Kidney (tissue), 14 donors: Measurements from ENCODE around the gene FCRLA. TPM values are rescaled to one million over a fixed set of nuclear protein-coding genes. Genes with fewer than 3 reads are reported as not detected.

ENCODE experiments used
- DNase-seq, 5 donors: peaks; one replicate each; pipeline ENCODE4 v3.0.0-alpha.2; 2013 to 2020
- FAIRE-seq: peaks from 2 replicates; lab custom pipeline; 2012; peaks lifted over from hg19 to GRCh38; lab: Jason Lieb, UNC
- H3K27ac ChIP-seq, 2 donors: one replicate each; pipeline ENCODE4 v1.7.0; 2013; ENCODE audit warnings: low read depth in 2 of 2, low read length in 2 of 2, inconsistent platforms in 1 of 2
- H3K27me3 ChIP-seq: one replicate; pipeline ENCODE4 v1.7.1; 2013; ENCODE audit warnings: low read length, inconsistent platforms; ENCODE audit not compliant: control insufficient read depth, insufficient read depth
- H3K36me3 ChIP-seq, 3 donors: one replicate each; pipeline versions ENCODE4 v1.7.0 to v1.7.1; 2013; ENCODE audit warnings: low read length in 3 of 3, control low read depth in 1 of 3, inconsistent platforms in 1 of 3; ENCODE audit not compliant: insufficient read depth in 3 of 3, control insufficient read depth in 2 of 3
- H3K4me1 ChIP-seq, 3 donors: one replicate each; pipeline versions ENCODE4 v1.7.0 to v1.7.1; 2013; ENCODE audit warnings: low read length in 3 of 3, inconsistent platforms in 1 of 3, low read depth in 1 of 3; ENCODE audit not compliant: control insufficient read depth in 2 of 3, insufficient read depth in 2 of 3
- H3K4me3 ChIP-seq, 3 donors: one replicate each; pipeline versions ENCODE4 v1.7.0 to v1.8.1; 2013; ENCODE audit warnings: low read length in 3 of 3, control low read depth in 1 of 3, inconsistent platforms in 1 of 3
- H3K9ac ChIP-seq, 3 donors: one replicate each; pipeline versions ENCODE4 v1.7.0 to v1.7.1; 2013; ENCODE audit warnings: low read length in 3 of 3, control low read depth in 1 of 3, inconsistent platforms in 1 of 3
- H3K9me3 ChIP-seq, 3 donors: one replicate each; pipeline versions ENCODE4 v1.7.0 to v1.7.1; 2013; ENCODE audit warnings: low read length in 3 of 3, control low read depth in 1 of 3, inconsistent platforms in 1 of 3; ENCODE audit not compliant: control insufficient read depth in 2 of 3, insufficient read depth in 1 of 3
- intact Hi-C: fragments of 100-400 bp; cut with DNase I; formaldehyde crosslinking; loops from one replicate; pipeline ENCODE4 v1.11.1; 2022
- polyA plus RNA-seq: library from polyadenylated mRNA; stranded (reverse); fragments of 350-450 nt; fragmentation: Illumina TruSeq; extraction: RNeasy Lipid Tissue Mini Kit (QIAGEN cat#74804); gene quantifications from one replicate; pipeline ENCODE4 v1.2.3, GENCODE V29; 2014; ENCODE audit warnings: low read depth, low replicate concordance; ENCODE audit not compliant: insufficient read depth
- total RNA-seq: library from RNA; stranded (reverse); fragmentation: NEBNext Ultra II Directional; extraction: Animal tissue kit (Norgen Biotek cat#: 25700); gene quantifications from one replicate; pipeline ENCODE4 v1.2.1, GENCODE V29; 2021
- TF ChIP-seq, protein P1 (sequence below): IDR thresholded peaks from 3 replicates; pipeline ENCODE4 v1.5.1; 2012; ENCODE audit warnings: mild to moderate bottlenecking, moderate library complexity, borderline replicate concordance; ENCODE audit not compliant: insufficient read depth; ENCODE audit errors: extremely low read depth
- donor health status: control.
- donor health status: control.
- donor health status: control.
- donor health status: control.
- donor health status: control.
- donor health status: DM: yes; HTN: yes; CAD: no.
- donor health status: Normal renal cell carcinoma (clear cell type).

Gene FCRLA
- total and polyA plus RNA-seq, 2 donors from 2014 or later, result 1.7 TPM; not detected in 1

DNA sequence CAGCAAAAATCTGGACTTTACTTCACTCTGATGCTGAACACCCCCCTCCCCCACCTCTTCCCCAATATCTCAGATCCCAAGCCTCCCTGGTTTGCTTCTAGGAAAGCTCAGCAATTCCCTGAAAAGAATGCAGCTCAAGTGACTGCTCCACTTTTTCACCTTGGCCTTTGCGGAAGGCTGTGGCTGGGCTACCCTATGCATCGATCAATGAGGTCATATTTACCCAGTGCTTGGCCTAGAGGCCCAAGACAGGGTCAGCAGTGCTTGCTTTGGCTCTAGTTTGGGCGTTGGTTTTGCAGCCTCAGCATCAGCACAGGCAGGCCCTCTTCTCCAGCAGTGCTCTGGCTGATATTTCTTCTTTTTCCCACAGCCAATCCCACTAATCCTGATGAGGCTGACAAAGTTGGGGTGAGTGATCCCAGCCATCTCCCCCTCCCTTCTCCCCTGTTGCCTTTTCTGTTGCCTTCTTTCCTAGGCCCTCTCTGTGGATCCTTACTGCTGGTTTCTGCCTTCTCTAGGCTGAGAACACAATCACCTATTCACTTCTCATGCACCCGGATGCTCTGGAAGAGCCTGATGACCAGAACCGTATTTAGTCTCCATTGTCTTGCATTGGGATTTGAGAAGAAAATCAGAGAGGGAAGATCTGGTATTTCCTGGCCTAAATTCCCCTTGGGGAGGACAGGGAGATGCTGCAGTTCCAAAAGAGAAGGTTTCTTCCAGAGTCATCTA is 29.9 kb upstream of the FCRLA start:
- TF ChIP-seq, protein P1, sequence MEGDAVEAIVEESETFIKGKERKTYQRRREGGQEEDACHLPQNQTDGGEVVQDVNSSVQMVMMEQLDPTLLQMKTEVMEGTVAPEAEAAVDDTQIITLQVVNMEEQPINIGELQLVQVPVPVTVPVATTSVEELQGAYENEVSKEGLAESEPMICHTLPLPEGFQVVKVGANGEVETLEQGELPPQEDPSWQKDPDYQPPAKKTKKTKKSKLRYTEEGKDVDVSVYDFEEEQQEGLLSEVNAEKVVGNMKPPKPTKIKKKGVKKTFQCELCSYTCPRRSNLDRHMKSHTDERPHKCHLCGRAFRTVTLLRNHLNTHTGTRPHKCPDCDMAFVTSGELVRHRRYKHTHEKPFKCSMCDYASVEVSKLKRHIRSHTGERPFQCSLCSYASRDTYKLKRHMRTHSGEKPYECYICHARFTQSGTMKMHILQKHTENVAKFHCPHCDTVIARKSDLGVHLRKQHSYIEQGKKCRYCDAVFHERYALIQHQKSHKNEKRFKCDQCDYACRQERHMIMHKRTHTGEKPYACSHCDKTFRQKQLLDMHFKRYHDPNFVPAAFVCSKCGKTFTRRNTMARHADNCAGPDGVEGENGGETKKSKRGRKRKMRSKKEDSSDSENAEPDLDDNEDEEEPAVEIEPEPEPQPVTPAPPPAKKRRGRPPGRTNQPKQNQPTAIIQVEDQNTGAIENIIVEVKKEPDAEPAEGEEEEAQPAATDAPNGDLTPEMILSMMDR, result no peak
- Histone ChIP-seq H3K9me3 (no peaks in the 10 kb centered on the region), H3K4me3 (no peak overlapping the region), H3K36me3 (no peaks in the 10 kb centered on the region), H3K4me1 (no peaks in the 10 kb centered on the region), H3K27me3 (no peaks in the 10 kb centered on the region), H3K27ac (no peak overlapping the region), H3K9ac (no peak overlapping the region)
- DNase-seq (no peak), FAIRE-seq (no peak)
- intact Hi-C loops, result no loop called here

DNA sequence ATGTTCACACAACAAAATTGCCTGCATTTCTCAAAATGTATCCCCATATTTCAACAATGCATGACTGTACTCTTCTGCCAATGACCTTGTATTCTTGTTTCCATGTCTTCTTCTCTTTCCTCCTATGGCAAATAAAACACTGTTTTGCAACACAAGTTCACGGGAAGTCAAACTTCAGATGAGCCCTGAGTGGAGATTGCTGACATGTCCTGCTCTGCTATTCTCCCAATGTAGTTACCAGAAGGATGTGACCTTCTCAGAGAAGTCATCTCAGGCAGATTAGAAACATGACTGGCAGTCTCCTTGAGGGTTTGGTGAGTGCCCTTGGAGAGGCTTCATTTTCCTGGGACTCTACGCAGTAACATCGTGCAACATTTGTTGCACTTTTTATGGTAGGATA is 28.5 kb upstream of the FCRLA start:
- DNase-seq (no peak), FAIRE-seq (no peak)
- Histone ChIP-seq H3K9me3 (no peaks in the 10 kb centered on the region), H3K27me3 (no peaks in the 10 kb centered on the region), H3K9ac (no peak overlapping the region), H3K4me3 (no peak overlapping the region), H3K27ac (no peak overlapping the region), H3K4me1 (no peaks in the 10 kb centered on the region), H3K36me3 (no peaks in the 10 kb centered on the region)
- intact Hi-C loops, result no loop called here
- TF ChIP-seq, protein P1, result no peak

- no peak for DNase-seq
- H3K9me3 ChIP-seq, result no peaks in the 10 kb centered on the region
- no peak for FAIRE-seq
- no peaks in the 10 kb centered on the region for H3K27me3 ChIP-seq
- intact Hi-C loops, result no loop called here
- H3K4me1 ChIP-seq, result no peaks in the 10 kb centered on the region
- no peaks in the 10 kb centered on the region for H3K36me3 ChIP-seq
- no peak overlapping the region for H3K4me3 ChIP-seq
- H3K9ac ChIP-seq, result no peak overlapping the region
- H3K27ac ChIP-seq, result no peak overlapping the region
- TF ChIP-seq, protein P1, result no peak
Measured at GRCh38 chr1:161681879-161682278, 25.1 kb upstream of the FCRLA start.
